ENCODE results near the gene LIN7A. TPM values are rescaled to one million over a fixed set of nuclear protein-coding genes. Genes with fewer than 3 reads are reported as not detected.

Gene LIN7A
- total RNA-seq, 6 experiments from 2014 or later = 13.4 to 24.2 (median 23.0) TPM

DNA sequence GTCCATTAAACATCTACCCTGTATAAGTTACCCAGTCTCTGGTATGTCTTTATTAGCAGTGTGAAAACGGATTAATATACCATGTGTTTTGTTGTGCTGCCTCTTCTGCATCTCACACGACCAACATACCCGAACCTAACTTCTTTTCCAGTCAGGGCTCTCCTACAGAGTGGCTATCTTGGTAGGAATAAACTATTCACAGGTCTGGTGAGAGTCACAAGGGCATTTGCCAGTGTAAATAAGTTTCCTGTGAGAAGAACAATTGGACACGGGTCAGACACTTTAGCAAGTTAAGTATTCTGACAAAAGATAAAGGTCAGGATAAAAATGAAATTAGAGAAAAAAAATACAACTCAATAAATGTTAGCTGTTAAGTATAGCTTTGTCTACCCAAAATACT lies 160.1 kb downstream of the LIN7A start:
- Mint-ChIP-seq H3K36me3 (ENCODE audit: low read depth) (peaks cover 21% of the 10 kb centered on the region), H3K27me3 (ENCODE audit: insufficient read depth) (no peaks in the 10 kb centered on the region), H3K27ac (peak overlapping the region; percentile 81), H3K4me1 (ENCODE audit: low read depth) (peaks cover 39% of the 10 kb centered on the region), H3K4me3 (no peak overlapping the region), H3K9me3 (peaks cover 15% of the 10 kb centered on the region)
- TF ChIP-seq, protein P1, sequence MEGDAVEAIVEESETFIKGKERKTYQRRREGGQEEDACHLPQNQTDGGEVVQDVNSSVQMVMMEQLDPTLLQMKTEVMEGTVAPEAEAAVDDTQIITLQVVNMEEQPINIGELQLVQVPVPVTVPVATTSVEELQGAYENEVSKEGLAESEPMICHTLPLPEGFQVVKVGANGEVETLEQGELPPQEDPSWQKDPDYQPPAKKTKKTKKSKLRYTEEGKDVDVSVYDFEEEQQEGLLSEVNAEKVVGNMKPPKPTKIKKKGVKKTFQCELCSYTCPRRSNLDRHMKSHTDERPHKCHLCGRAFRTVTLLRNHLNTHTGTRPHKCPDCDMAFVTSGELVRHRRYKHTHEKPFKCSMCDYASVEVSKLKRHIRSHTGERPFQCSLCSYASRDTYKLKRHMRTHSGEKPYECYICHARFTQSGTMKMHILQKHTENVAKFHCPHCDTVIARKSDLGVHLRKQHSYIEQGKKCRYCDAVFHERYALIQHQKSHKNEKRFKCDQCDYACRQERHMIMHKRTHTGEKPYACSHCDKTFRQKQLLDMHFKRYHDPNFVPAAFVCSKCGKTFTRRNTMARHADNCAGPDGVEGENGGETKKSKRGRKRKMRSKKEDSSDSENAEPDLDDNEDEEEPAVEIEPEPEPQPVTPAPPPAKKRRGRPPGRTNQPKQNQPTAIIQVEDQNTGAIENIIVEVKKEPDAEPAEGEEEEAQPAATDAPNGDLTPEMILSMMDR (IDR thresholded peaks at IDR 0.05) = no peak
- DNase-seq = no peak

DNA sequence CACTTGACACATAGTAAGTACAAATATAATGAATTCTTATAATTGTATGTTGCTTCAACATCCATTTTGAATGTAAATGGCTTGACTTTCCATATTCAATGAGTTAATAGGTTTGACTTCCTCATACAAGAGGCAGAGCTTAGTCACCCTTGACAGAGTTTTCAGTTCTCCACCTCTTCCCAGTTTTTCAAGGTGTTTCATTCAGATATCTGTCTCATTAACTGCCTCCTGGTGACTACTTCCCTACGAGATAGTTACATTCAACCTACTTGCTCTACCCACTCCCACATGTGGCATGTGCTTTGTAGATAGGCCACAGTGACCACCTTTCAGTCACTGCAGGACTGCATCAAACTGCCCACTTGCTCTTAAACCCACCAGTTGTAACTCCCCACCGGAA lies 161.0 kb downstream of the LIN7A start:
- Mint-ChIP-seq H3K4me1 (ENCODE audit: low read depth) (peaks cover 39% of the 10 kb centered on the region), H3K4me3 (no peak overlapping the region), H3K27ac (peak overlapping the region; percentile 81), H3K9me3 (peaks cover 15% of the 10 kb centered on the region), H3K27me3 (ENCODE audit: insufficient read depth) (no peaks in the 10 kb centered on the region), H3K36me3 (ENCODE audit: low read depth) (peaks cover 25% of the 10 kb centered on the region)
- TF ChIP-seq, protein P1 (IDR thresholded peaks at IDR 0.05) = no peak
- DNase-seq = no peak

DNA sequence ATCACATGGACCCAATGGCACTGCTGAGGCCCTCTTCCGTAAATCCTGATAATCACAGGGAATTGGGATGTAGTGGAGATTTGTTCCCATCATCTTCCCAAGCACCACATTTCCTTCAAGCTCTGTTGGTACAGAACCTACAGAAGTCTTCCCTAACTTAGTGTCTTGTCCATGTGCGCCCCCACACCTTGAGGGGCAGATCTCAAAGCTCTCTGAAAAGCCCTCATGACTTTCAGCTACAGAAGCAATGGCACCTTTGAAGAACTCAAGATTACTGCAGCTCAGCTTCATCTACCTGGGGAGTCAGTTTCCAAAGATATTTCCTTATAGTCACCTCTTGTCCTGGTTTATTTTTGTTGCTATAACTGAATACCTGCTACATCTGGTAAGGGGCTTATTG lies 166.8 kb downstream of the LIN7A start:
- H3K9me3 Mint-ChIP-seq = peaks cover 5% of the 10 kb centered on the region; the same call in 1 of the 2 replicates
- H3K27me3 Mint-ChIP-seq (ENCODE audit: insufficient read depth) = no peaks in the 10 kb centered on the region; the same call in 1 of the 2 replicates
- TF ChIP-seq, protein P1 (IDR thresholded peaks at IDR 0.05) = no peak
- H3K4me3 Mint-ChIP-seq = no peak overlapping the region
- H3K4me1 Mint-ChIP-seq (ENCODE audit: low read depth) = peaks cover 33% of the 10 kb centered on the region
- no peak overlapping the region for H3K27ac Mint-ChIP-seq
- no peak for DNase-seq
- peaks cover 15% of the 10 kb centered on the region for H3K36me3 Mint-ChIP-seq (ENCODE audit: low read depth)

DNA sequence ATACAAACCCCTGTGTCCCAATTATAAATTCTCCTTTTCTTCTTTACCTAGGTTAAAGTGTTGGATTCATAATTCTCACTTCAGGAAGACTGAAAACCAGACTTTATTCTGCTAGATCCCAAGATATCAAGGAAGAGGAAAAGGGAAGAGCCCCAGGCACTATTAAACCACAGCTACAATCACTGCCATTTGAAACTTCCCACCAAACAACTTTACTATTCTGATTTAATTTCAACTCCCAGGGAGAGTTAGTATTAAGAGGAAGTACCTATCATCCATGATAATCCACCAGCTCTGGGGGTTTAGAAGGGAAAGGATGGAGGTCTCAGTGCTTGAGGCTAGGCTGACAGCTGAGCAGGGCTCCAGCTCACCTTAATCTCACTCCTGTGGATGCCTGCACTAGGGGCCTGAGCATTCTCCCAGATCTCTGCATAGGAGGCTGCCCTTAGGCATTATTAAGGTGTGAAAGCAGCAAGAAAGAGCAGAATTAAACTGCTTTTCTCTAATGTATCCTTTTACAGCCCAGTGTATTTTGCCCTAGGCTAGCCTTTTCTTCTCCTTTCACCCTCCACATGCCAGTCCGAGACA lies 168.1 kb downstream of the LIN7A start:
- Mint-ChIP-seq H3K4me1 (ENCODE audit: low read depth) (peaks cover 32% of the 10 kb centered on the region), H3K27me3 (ENCODE audit: insufficient read depth) (no peaks in the 10 kb centered on the region; the same call in 1 of the 2 replicates), H3K36me3 (ENCODE audit: low read depth) (peaks cover 15% of the 10 kb centered on the region), H3K4me3 (no peak overlapping the region), H3K27ac (no peak overlapping the region), H3K9me3 (peaks cover 5% of the 10 kb centered on the region; the same call in 1 of the 2 replicates)
- DNase-seq = no peak
- TF ChIP-seq, protein P1 (IDR thresholded peaks at IDR 0.05) = no peak

DNA sequence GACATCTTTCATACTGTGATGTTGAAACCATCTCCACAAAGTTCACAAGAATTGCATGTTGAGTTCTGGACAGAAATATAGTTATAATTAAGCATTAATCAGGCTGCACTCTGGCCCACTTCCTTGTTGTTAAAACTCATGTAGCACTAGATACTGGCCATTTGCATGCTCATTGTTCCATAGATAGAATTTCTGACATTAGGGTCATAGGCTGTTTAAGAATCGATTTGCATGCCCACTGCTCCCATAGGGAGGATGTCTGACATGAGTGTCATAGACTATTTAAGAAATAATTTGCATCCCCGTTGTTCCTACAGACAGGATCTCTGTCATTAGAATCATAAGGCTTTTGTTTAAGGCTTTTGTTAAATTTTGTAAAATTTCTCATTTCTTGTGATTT lies 170.8 kb downstream of the LIN7A start:
- Mint-ChIP-seq H3K9me3 (no peaks in the 10 kb centered on the region), H3K27me3 (ENCODE audit: insufficient read depth) (no peaks in the 10 kb centered on the region; the same call in none of the 2 replicates), H3K4me3 (no peak overlapping the region), H3K27ac (no peak overlapping the region), H3K36me3 (ENCODE audit: low read depth) (peaks cover 3% of the 10 kb centered on the region; the same call in 1 of the 2 replicates), H3K4me1 (ENCODE audit: low read depth) (peaks cover 42% of the 10 kb centered on the region)
- DNase-seq = no peak
- TF ChIP-seq, protein P1 (IDR thresholded peaks at IDR 0.05) = no peak
